Astrocyte (in vitro differentiated cells and primary cell): Measurements from ENCODE around the gene ADH4. TPM values are rescaled to one million over a fixed set of nuclear protein-coding genes. Genes with fewer than 3 reads are reported as not detected.
"Not testable (repeated sequence)": the region's sequence is repeated elsewhere in the genome, so short reads cannot be mapped to it uniquely, and the experiment has no call there.

ENCODE experiments used
- DNase-seq: peaks from one replicate; pipeline ENCODE4 v3.0.0-alpha.2; 2010; ENCODE audit warnings: low read depth
- FAIRE-seq: peaks from 2 replicates; lab custom pipeline; 2011; peaks lifted over from hg19 to GRCh38; lab: Jason Lieb, UNC
- H2AFZ ChIP-seq: 2 replicates; pipeline ENCODE4 v1.6.0; 2012; ENCODE audit warnings: low read depth, low read length, inconsistent platforms
- H3K27ac ChIP-seq: 2 replicates; pipeline ENCODE4 v1.5.1; 2011; ENCODE audit warnings: low read depth, low read length, inconsistent platforms
- H3K27me3 ChIP-seq: 2 replicates; pipeline ENCODE4 v1.6.0; 2011; ENCODE audit warnings: low read length, inconsistent platforms; ENCODE audit not compliant: insufficient read depth
- H3K36me3 ChIP-seq: 2 replicates; pipeline ENCODE4 v1.5.1; 2011; ENCODE audit warnings: low read length, inconsistent platforms; ENCODE audit not compliant: insufficient read depth
- H3K4me1 ChIP-seq: 2 replicates; pipeline ENCODE4 v1.5.1; 2011; ENCODE audit warnings: low read length, inconsistent platforms; ENCODE audit not compliant: insufficient read depth
- H3K4me2 ChIP-seq: 2 replicates; pipeline ENCODE4 v1.6.0; 2012; ENCODE audit warnings: low read length, inconsistent platforms
- H3K4me3 ChIP-seq: 2 replicates; pipeline ENCODE4 v1.5.1; 2011; ENCODE audit warnings: low read depth, mild to moderate bottlenecking, low read length, inconsistent platforms; ENCODE audit not compliant: insufficient read depth
- H3K79me2 ChIP-seq: 2 replicates; pipeline ENCODE4 v1.6.0; 2012; ENCODE audit warnings: mild to moderate bottlenecking, low read length, inconsistent platforms; ENCODE audit not compliant: insufficient read depth
- H3K9ac ChIP-seq: 2 replicates; pipeline ENCODE4 v1.6.0; 2012; ENCODE audit warnings: mild to moderate bottlenecking, low read length, inconsistent platforms
- H3K9me3 ChIP-seq: 2 replicates; pipeline ENCODE4 v1.5.1; 2012; ENCODE audit warnings: low read depth, mild to moderate bottlenecking, low read length, inconsistent platforms; ENCODE audit not compliant: insufficient read depth
- H4K20me1 ChIP-seq: 2 replicates; pipeline ENCODE4 v1.6.0; 2012; ENCODE audit warnings: low read length, inconsistent platforms; ENCODE audit not compliant: insufficient read depth
- H3K27ac Mint-ChIP-seq: one replicate; pipeline ENCODE4 v1.8.0; 2021; ENCODE audit warnings: mild to moderate bottlenecking, mixed read lengths; ENCODE audit not compliant: unreplicated experiment
- H3K27me3 Mint-ChIP-seq: one replicate; pipeline ENCODE4 v1.8.0; 2021; ENCODE audit warnings: low read depth, mixed read lengths; ENCODE audit not compliant: unreplicated experiment
- H3K36me3 Mint-ChIP-seq: one replicate; pipeline ENCODE4 v1.8.0; 2021; ENCODE audit warnings: low read depth, mixed read lengths; ENCODE audit not compliant: unreplicated experiment
- H3K4me1 Mint-ChIP-seq: one replicate; pipeline ENCODE4 v1.8.0; 2021; ENCODE audit warnings: low read depth, mixed read lengths; ENCODE audit not compliant: unreplicated experiment
- H3K4me3 Mint-ChIP-seq: one replicate; pipeline ENCODE4 v1.8.0; 2021; ENCODE audit warnings: mild to moderate bottlenecking, moderate library complexity, mixed read lengths; ENCODE audit not compliant: unreplicated experiment
- H3K9me3 Mint-ChIP-seq: one replicate; pipeline ENCODE4 v1.8.0; 2021; ENCODE audit warnings: mild to moderate bottlenecking, mixed read lengths; ENCODE audit not compliant: unreplicated experiment
- CTCF ChIP-seq: IDR thresholded peaks from 2 replicates; pipeline ENCODE4 v1.5.1; 2011; ENCODE audit warnings: low read depth, mild to moderate bottlenecking, inconsistent platforms, low read length, moderate library complexity; ENCODE audit not compliant: insufficient read depth
- EZH2 ChIP-seq: IDR thresholded peaks from 2 replicates; pipeline ENCODE4 v1.6.1; 2012; ENCODE audit warnings: mild to moderate bottlenecking, low read length, inconsistent platforms; ENCODE audit not compliant: insufficient read depth
- total RNA-seq: library from RNA; stranded (reverse); gene quantifications from 2 replicates; pipeline ENCODE4 v1.2.1, GENCODE V29; 2021

The ADH4 gene
- total RNA-seq, 1 donor from 2014 or later, result not detected

- peaks cover 4% of the 10 kb centered on the region for H3K9me3 Mint-ChIP-seq
- DNase-seq (no peak), FAIRE-seq (no peak)
- no peaks in the 10 kb centered on the region for H3K4me1 Mint-ChIP-seq
- TF ChIP-seq CTCF (peak; percentile 10), EZH2 (no peak)
- peaks cover 6% of the 10 kb centered on the region for H3K36me3 Mint-ChIP-seq
- no peaks in the 10 kb centered on the region for H4K20me1 ChIP-seq
- H3K36me3 ChIP-seq, result no peaks in the 10 kb centered on the region
- no peaks in the 10 kb centered on the region for H3K9me3 ChIP-seq
- H3K4me3 ChIP-seq, result no peak overlapping the region
- no peak overlapping the region for H3K9ac ChIP-seq
- H3K27me3 Mint-ChIP-seq, result no peaks in the 10 kb centered on the region
- H3K4me2 ChIP-seq, result no peak overlapping the region
- H3K79me2 ChIP-seq, result no peaks in the 10 kb centered on the region
- no peak overlapping the region for H2AFZ ChIP-seq
- no peak overlapping the region for H3K27ac Mint-ChIP-seq
- H3K4me1 ChIP-seq, result no peaks in the 10 kb centered on the region
- H3K4me3 Mint-ChIP-seq, result no peak overlapping the region
- H3K27me3 ChIP-seq, result no peaks in the 10 kb centered on the region
- no peak overlapping the region for H3K27ac ChIP-seq
These were observed 26.0 kb downstream of the ADH4 start for GRCh38 chr4:99117876-99118693.

DNA sequence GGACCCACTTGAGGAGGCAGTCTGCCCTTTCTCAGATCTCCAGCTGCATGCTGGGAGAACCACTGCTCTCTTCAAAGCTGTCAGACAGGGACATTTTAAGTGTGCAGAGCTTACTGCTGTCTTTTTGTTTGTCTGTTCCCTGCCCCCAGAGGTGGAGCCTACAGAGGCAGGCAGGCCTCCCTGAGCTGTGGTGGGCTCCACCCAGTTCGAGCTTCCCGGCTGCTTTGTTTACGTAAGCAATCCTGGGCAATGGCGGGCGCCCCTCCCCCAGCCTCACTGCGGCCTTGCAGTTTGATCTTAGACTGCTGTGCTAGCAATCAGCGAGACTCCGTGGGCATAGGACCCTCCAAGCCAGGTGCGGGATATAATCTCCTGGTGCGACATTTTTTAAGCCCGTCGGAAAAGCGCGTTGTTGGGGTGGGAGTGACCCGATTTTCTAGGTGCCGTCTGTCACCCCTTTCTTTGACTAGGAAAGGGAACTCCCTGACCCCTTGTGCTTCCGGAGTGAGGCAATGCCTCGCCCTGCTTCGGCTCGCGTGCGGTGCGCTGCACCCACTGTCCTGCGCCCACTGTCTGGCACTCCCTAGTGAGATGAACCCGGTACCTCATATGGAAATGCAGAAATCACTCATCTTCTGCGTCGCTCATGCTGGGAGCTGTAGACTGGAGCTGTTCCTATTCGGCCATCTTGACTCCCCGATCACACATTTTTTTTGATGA lies 26.8 kb downstream of the ADH4 start:
- H3K36me3 ChIP-seq, H3K9me3 ChIP-seq, H3K4me1 Mint-ChIP-seq, H3K27ac ChIP-seq, H3K9ac ChIP-seq, H3K36me3 Mint-ChIP-seq, H3K27me3 Mint-ChIP-seq, FAIRE-seq, H3K79me2 ChIP-seq, H3K9me3 Mint-ChIP-seq, DNase-seq, H4K20me1 ChIP-seq, H3K4me1 ChIP-seq, H3K27ac Mint-ChIP-seq, H3K4me2 ChIP-seq, H3K27me3 ChIP-seq, H3K4me3 ChIP-seq, H2AFZ ChIP-seq, H3K4me3 Mint-ChIP-seq: not testable (repeated sequence)

DNA sequence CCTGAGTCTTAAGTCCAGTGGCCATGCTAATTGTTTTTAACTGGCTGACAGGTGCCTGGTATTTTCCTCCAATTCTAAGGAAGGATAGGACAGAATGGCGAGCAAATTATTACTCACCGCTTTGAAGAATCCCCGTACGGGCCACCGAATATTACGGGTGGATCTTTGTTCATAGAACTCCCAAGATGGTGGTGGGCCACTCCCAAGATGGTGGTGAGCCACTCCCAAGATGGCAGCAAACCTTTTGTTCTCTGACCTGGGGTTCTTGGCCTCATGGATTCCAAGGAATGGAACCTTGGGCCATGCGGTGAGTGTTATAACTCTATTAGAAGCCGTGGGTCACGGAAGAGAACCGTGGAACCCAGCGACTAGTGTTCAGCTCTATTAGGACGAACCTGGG lies 34.8 kb downstream of the ADH4 start:
- not testable (repeated sequence) for FAIRE-seq, H3K4me1 ChIP-seq, H3K9me3 Mint-ChIP-seq, H3K9ac ChIP-seq, H2AFZ ChIP-seq, H3K36me3 Mint-ChIP-seq, H3K4me3 ChIP-seq, H3K36me3 ChIP-seq, H3K79me2 ChIP-seq, H3K4me1 Mint-ChIP-seq, DNase-seq, H3K4me3 Mint-ChIP-seq, H3K27me3 Mint-ChIP-seq, H3K4me2 ChIP-seq, H3K27ac Mint-ChIP-seq, H3K9me3 ChIP-seq, H3K27me3 ChIP-seq, H3K27ac ChIP-seq, H4K20me1 ChIP-seq
